HG02610 (cell line): ENCODE data around the gene DCXR.

Source experiments
- ATAC-seq: cut with Tn5 transposase; IDR thresholded peaks from one replicate; pipeline ENCODE4 v1.9.1; 2021; ENCODE audit warnings: mild to moderate bottlenecking, moderate library complexity; ENCODE audit not compliant: unreplicated experiment

DCXR gene

DNA sequence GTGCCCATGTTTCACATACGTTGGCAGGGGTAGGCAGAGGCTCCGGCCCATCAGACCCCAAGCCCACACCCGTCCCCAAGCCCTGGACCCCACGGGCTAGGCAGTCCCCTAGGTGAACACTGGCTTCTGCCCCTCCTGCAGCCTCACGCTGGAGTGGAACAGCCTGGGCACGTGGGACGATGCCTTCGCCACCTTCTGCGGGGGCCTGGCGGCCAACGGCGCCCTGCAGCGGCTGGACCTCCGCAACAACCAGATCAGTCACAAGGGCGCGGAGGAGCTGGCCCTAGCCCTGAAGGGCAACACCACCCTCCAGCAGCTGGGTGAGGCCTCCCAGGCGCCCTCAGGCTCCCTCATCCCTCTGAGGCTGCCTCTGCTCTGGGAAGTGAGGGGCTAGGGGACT lies 12.6 kb downstream of the DCXR start:
- no peak for ATAC-seq

DNA sequence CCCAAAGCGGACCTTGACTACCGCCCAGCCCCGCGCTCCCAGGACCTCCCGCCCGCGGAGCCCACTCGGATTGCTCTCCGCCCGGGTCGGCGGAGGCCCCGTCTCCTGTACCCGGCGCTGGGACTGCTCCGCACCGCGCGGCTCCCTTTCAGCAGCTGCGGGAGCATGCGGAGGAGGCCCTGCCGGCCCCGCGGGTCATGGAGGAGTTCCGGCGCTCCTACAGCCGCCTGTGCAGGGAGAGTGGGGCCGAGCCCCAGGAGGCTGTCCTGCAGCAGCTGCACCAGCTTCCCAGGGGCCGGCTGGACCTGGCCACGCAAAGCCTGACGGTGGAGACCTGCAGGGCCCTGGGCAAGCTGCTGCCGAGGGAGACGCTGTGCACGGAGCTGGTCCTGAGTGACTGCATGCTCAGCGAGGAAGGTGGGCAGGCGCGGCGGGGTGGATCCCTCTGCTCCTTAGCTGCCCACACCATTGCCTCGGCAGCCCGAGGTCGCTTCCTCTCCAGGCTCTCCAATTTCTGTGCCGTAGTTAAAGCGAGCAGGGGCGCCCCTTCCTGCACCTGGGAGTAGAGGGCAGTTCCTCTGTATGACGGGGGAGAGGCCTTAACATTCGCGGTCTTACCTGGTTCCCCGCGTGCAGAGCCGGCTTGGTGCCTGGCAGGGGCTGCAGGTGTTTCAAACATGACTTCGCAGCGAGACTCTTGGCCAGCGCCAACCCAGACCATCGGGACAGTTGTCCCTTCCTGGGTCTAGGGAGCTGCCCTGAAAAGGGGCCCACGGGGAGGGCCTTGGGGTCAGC lies 13.9 kb downstream of the DCXR start:
- no peak for ATAC-seq

DNA sequence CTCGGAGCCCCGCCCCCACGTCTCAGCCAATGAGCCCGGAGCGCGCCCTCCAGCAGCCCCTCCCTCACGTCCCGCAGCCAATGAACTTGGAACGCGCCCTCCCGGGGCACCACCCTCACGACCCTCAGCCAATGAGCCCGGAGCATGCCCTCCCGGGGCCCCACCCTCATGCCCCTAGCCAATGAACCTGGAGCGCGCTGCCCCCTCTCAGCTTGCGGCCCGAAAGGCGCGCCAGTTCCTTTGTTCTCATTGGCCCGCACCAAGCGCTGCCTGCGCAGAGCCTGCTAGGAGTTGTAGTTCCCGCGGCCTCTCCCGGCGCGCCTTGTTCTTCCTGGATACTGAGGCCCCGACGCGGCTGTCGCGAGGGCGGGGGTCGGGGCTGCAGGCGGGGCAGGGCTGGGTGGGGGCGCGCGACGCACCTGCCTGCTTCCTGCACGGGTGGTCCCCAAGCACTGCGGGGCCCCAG lies 14.5 kb downstream of the DCXR start, which contains the start of gene LRRC45:
Gene LRRC45 (plus strand): TSS at position 325 of the 466 bp plus-strand sequence. CDS start 339 bp downstream, outside the sequence.
- ATAC-seq = peak; percentile 89

DNA sequence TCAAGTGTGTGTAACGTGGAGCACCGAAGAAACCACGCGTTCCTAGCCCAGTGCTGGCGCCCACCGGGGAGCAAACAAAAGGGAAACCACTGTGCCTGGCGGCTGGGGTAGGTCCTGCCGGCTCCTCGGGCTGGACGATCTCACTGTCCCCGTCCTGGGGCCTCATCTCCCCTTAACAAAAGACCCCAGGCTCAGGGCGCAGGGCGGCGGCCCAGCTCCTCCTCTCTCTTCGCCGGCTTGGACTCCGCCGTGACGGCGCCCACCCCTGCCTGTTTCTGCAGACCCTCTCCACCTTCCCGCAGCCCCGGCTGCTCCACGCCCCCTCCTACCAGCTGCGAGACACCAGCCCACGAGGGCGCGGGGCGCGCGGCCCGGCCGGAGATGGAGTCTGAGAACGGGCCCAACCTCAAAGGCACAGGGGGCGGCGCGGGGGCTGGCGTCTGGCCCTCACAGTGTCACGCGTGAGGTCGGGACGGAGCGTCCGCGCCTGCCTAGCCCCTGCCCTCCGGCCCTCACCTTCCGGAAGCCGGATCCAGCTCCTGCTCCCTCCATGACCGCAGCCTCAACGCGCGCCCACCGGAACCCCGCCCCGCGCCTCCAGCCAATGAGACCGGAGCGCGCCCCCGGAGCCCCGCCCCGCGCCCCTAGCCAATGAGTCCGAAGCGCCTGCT lies 15.1 kb downstream of the DCXR start, which contains the start of gene CENPX:
Gene CENPX (minus strand): TSS at position 569 of the 671 bp plus-strand sequence. CDS start 17 bp downstream, at position 552.
- no peak for ATAC-seq

DNA sequence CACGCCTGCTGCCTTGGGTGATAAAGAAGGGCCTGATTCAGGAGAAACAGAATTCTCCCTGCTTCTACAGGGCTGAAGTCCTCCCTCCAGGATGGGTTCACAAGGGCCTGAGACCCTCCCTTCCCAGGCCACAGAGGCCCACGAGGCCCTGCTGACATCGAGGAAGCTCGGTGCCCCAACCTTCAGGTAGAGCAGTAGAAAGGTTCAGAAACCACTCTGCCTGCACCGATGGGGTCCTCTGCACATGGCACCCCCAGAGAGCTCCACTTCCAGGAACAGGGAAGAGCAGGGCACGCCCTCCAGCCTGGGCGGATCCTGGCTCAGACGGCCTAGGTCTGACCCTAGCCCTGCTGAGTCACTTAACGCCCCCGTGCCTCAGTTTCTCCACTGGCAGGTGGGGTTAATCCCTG lies 15.6 kb downstream of the DCXR start:
- no peak for ATAC-seq

DNA sequence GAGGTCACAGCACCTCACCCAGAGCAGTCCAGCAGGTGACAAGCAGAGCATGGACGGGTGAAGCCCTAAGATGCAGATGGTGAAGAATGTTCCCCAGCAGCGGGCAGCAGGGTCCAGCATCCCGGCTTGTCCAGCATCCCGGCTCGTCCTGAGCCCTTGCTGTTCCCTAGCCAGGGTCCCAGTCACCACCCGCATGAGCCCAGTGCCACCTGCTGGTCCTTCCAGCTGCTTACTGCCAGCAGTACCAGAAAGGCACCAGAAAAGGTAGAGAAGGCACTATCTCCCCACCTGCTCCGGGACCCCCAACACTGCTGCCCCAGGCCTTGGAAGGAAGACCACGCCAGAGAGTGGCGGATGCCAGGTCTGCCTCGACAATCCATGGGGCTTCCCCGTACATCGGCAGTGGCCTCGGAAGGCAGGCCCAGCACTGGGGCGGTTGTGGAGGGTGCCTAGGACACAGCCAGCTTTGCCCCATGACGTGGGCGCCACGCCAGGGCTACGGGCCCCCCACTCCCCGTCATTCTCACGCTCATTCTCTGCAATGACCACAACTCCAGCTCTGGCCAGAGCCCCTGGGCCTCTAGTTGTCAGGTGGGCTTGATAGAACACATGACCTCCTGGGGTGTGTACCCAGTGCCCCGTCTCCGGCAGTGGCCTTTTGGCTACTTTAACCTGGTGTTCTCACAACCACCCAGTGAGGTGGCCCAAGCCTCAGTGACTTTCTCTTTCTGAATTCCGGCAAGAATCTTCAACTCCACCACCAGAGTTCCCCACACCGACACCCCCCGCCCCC lies 16.2 kb downstream of the DCXR start:
- ATAC-seq = no peak

DNA sequence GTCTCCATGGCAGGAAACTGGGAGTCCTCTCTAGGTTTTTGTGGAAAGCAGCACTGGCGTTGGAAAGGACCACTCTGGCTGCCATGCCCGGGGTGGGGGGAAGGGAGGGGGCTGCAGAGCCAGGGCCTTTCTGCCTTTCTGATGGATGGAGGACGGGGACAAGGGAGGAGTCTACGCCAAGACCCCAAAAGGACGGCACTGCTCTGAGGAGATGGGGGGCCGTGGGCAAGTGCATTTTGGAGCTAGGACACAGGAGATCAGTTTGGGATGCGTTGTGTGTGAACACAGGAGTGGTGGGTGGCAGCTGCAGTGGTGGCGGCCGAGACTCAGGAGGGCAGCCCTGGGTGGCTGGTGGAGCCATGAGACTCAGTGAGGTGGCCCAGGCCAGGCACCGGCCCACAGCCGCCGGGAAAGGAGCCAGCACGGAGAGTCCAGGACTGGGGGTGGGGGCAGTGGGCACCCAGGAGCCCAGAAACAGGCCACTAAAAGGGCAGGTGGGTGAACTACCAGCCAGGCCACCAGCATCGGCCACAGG lies 16.9 kb downstream of the DCXR start:
- ATAC-seq = no peak

DNA sequence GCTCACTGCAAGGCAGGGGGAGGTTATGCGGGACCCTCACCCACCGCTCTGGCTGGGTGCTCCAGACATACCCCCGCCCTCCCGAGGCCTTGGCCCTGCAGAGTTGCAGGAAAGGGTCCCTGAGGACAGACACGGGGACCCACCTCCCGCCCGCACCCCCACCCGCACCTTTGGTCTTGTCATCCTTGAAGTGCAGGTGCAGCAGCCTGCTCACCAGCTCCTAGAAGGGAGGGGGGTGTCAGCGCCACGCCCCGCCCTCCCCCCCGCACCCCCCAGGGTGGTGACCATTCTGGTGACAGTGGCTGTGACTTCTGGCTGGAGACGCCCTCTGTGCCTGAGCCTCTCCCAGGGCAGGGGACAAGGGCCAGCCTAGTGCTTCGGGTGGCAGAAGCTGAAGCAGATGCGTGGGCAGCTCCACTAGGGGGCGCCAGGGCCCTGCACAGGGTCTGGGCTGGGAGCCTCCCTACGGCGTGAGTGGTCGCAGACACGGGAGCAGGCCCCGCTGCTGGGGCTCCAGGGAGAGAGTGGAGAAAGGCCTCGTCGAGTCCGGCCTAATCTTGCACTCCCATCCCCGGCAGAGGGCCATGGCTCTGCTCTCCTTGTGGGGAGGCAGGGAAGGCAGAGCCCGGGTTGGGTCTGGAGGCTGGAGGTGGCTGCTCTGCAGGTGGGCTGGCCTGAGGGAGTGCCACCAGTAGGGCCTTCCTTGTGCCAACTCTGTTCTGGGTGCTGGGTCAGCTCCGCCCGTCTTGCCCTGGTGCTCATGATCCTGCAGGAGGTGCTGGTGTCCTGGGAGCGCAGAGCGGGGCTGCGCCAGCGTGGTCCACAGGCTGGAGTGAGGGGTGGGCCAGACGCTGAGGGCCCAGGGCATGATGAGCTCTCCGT lies 17.6 kb downstream of the DCXR start:
- ATAC-seq = no peak

DNA sequence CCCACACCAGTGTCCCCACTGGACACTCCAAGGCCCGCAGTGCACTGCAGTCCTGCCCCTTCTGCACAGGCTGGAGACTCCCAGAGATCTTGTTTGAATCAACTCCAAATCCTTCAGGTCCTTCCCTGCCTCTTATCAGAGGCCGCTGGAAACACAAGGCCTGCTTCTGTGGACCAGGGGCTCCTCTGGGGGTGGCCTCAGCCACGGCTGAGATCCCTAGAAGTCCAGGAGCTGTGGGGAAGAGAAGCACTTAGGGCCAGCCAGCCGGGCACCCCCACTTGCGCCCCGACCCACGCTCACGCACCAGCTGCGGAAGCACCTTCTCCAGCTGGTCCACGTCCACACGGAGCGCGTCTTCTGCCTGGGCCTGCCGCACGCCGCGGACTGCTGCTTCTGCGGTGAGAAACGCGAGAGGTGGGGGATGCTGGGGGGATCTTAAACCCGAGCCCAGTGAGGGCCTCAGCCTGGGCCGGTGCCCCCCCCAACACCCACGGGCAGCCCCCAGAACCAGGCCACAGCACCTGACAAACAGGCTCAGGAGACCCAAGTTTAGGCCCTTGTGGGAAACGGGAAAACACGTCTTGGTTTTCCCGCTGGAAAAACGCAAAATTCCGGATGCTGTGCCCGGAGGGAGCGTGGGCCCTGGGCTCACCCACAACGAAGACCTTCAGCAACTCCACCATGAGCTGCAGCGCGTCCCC lies 18.4 kb downstream of the DCXR start:
- ATAC-seq = no peak

DNA sequence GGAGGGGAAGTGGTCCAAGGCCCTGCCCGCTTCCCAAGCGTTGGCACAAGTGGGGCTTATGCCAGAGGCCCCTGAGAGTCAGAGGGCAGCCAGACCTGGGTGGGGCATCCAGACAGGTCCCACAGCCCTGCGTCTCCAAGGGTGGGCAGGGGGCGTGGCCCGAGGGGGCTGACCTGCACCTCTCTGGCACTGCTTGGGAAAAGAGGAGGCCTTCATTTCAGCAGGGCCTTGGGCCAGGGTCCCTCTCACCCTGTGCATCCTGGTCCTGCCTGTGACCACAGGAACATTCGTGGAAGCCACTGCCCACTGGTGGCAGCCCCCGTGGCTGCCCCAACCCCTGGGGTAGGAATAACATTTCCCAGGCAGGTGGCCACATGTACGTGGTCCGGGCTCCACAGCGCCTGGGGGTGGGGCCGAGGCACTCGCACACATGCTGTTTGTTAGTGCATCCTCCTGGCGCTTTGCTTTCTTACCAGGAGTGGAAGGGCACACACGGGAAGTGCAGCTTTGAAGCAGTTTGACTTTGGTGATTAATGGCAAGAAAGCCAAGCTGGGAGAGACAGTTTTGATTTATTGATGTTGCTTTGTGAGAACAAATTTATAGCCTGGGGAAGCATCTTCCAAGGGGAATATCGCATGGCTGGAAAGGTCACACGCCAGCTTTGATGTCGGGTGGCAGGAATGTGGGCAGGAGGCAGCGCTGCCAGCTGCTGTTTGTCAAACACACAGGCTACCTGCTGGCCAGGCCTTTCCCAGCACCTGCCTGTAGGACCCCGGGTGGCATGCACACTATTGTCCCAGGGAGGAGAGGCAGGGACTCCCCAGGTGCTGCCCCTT lies 19.1 kb downstream of the DCXR start:
- no peak for ATAC-seq

DNA sequence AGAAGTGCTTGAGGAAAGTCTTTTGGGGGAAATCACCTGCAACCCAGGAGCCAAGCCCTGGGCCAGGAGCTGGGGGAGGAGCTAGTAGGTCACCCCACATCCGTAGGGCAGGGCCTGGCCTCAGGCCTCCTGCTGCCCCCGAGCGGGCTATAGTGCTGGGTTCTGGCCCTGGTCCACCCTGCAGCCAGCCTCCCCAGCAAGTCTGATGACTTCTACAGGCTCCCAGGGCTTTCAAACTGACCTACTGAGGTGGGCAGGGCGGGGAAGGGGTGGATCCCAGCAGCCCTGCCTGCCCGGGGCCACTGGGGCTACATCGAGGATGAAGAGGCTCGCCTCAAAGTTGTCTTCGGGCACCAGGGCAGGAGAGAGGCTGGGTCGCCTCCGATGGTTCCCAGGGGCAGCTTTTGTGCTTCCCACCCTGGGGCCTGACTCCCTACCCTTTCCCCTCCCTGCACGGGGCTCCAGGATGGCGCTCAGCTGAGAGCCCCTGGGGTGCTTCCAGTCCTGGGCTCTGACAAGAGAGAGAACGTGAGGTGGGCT lies 19.8 kb downstream of the DCXR start:
- ATAC-seq = no peak

DNA sequence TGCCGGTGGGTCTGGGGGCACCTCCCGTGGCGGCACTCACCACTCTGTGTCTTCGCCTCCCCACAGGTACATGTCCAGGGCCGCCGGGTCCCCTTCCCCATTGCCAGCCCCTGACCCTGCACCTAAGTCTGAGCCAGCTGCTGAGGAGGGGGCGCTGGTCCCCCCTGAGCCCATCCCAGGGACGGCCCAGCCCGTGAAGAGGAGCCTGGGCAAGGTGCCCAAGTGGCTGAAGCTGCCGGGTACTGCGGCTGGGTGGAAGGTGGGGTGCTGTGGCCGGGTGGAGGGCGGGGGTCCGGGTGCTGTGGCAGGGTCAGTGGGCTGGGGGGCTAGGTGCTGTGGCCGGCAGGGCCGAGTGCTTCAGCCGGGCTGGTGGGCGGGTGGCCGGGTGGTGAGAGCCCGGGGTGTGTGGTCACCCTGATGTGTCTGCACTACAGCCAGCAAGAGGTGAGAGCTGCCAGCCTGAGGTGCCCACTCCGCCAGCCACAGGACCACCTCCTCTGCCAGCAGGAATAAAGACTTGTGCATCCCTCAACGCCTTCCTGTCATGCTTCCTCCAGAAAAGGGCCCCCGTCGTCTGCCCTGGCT lies 20.5 kb downstream of the DCXR start:
- ATAC-seq = no peak

DNA sequence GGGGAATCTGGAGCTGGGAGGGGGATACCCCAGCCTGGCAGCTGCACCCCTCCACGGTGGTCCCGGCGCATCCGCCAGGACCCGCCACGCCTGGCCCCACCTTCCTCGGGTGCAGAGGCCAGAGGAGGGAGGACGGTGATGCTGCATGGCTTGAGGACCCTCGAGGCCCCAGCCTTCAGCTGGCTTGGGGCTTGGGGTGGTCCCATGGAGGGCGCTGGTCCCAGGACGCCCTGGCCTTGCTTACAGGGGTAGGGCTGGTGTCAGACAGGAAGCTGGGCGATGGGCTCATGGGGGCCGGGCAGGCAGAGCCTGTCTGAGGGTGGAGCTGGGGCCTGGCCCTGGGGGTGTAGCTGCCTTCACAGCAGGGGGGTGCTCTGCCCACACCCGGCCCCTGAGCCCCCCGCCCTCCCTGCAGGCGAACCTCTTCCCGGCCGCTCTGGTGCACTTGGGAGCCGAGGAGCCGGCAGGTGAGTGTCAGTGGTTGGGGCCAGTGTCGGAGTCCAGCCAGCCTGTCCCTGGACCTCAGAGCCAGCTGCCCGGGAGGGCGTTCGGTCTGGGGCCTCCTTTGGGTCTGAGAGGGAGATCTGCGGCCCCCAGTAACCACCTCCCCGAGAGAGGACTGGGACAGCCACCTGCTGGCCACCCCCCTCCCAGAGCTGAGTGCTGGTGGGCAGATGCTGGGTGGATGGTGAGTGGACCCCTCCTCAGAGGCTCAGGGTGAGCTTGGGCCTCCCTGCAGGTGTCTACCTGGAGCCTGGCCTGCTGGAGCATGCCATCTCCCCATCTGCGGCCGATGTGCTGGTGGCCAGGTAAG lies 21.2 kb downstream of the DCXR start:
- ATAC-seq = no peak

DNA sequence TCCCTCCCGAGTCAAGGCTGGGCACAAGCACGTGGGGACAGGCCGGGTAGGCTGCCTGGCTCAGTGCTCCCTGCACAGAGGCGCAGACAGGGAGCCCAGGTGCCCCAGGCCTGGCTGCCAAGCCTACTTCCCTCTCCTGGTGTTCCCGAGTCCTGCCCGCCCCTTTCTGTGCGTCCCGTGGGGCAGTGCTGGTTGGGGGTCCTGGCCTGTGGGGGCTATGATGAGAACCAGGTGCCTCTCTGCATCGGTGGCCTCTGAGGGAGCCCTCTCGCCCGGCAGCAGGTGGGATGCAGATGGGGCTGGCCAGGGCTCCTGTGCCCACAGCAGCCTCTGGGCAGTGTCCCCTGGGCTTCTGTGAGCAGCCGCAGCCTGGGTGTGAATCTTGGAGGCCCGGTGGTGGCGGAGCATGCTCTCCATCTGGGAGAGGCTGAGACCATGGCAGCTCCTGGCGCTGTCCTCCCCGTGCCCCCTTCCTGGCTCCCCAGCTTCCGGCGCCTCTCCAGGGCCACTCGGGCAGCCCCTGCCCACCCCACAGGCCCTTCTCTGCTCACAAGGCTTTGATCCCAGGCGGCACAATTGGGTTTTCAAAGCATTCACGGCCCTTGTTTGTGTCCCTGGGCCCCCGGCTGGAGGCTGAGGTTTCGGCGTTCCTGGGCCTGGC lies 22.1 kb downstream of the DCXR start:
- no peak for ATAC-seq

DNA sequence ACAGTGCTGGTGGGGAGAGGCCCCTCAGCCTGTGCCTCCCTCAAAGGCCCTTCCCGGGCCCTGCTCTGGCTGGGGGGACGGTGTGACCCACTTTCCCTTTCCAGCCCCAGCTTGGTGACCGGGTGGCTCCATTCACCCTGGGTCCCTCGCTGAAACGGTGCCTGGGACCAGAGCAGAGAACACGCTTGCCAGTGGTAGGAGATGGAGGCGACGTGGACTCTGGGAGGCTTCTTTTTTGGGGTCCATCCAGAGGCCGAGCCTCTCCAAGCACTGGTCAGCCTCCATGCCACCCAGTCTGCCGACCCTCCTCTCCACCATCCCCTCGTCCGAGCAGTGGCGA lies 22.6 kb downstream of the DCXR start:
- no peak for ATAC-seq

DNA sequence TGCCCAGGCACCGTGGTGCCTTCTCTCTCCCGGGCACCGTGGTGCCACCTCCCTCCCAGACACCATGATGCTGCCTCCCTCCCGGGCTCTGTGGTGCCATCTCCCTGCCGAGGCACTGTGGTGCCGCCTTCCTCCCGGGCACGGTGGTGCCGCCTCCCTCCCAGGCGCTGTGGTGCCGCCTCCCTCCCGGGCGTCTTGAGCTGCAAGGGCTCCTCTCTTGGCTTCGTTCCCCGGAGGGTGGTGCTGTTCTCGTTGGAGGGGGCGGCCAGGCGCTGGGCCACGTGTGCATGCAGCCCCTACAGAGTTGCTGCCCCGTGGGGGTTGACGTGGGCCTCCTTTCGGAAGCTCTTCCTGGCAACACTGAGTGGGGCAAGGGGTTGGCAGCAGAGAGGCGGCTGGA lies 23.1 kb downstream of the DCXR start:
- ATAC-seq = no peak
